ENCODE data around the gene ABCB6.

DNA sequence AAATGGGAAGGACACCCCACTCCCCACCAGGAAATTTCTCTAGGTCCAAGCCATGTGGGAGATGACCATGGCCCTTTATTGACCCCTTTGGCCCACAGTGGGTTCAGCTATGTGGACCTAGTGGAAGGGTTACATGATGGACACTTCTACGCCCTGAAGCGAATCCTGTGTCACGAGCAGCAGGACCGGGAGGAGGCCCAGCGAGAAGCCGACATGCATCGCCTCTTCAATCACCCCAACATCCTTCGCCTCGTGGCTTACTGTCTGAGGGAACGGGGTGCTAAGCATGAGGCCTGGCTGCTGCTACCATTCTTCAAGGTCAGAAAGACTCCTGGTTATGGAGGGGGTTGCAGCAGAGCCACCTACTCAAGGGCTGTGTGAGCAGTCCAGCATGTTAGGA, 27.8 kb upstream of the ABCB6 start:
- TF ChIP-seq FOXM1 (IDR thresholded peaks at IDR 0.05; ENCODE audit: borderline replicate concordance) (no peak), L3MBTL2 (conservative IDR thresholded peaks at IDR 0.05) (no peak), SUZ12 (IDR thresholded peaks at IDR 0.05) (no peak), ARNT (IDR thresholded peaks at IDR 0.05) (no peak), PKNOX1 (IDR thresholded peaks at IDR 0.05) (no peak), NFRKB (IDR thresholded peaks at IDR 0.05) (no peak), LEF1 (IDR thresholded peaks at IDR 0.05; ENCODE audit: borderline replicate concordance) (no peak)

Measured in HEK293T (cell line).